Loucy (cell line): ENCODE results near the gene IFI44.
A peak's percentile ranks its signal among the peaks of the same experiment; 100 is the strongest.

Experiments
- CTCF ChIP-seq: fragments of 200-600 bp; sonication (generic); conservative IDR thresholded peaks from 2 replicates; pipeline ENCODE4 v1.5.1; 2014; ENCODE audit warnings: mild to moderate bottlenecking, antibody characterized with exemption, low read length
- EZH2phosphoT487 ChIP-seq: fragments of 200-600 bp; IDR thresholded peaks from 2 replicates; pipeline ENCODE4 v1.6.1; 2018; ENCODE audit warnings: antibody characterized with exemption, mild to moderate bottlenecking, moderate library complexity, borderline replicate concordance

GRCh38 chr1:78676347-78676982 is 26.8 kb downstream of the IFI44 start:
- TF ChIP-seq CTCF: peak; percentile 95
- no peak for TF ChIP-seq EZH2phosphoT487
